Measurements from ENCODE around the gene RPE.

GRCh38 chr2:210004881-210005280 lies 2.4 kb downstream of the RPE start:
- no peak for TF ChIP-seq CTCF (optimal IDR thresholded peaks at IDR 0.05 in 1 of 3, IDR thresholded peaks at IDR 0.05 in 1 of 3, conservative IDR thresholded peaks at IDR 0.05 in 1 of 3; ENCODE audit: extremely low read depth in 1 of 3, insufficient read depth in 2 of 3, low read length in 3 of 3)
- no peak for TF ChIP-seq EZH2 (IDR thresholded peaks at IDR 0.05; ENCODE audit: low read length)
